Naive B cell (primary cell): ENCODE data around the gene PLCB4. TPM values are rescaled to one million over a fixed set of nuclear protein-coding genes. Genes with fewer than 3 reads are reported as not detected.

ENCODE experiments used
- ATAC-seq, 2 donors: fragments of 150-1000 bp; cut with Tn5 transposase; 2 replicates each; pipeline ENCODE4 v1.10.0; 2021; ENCODE audit warnings: low read depth in 2 of 2, mild to moderate bottlenecking in 2 of 2, moderate library complexity in 2 of 2
- DNase-seq: peaks from one replicate; pipeline ENCODE4 v3.0.0; 2022
- H3K27ac Mint-ChIP-seq, 6 donors: one replicate each; pipeline ENCODE4 v1.8.0; 2020 to 2022; ENCODE audit warnings: mild to moderate bottlenecking in 6 of 6, mixed read lengths in 6 of 6, moderate library complexity in 5 of 6, inconsistent platforms in 2 of 6
- H3K27me3 Mint-ChIP-seq, 3 donors: one replicate each; pipeline ENCODE4 v1.8.0; 2021 to 2022; ENCODE audit warnings: mixed read lengths in 3 of 3, mild to moderate bottlenecking in 1 of 3
- H3K36me3 Mint-ChIP-seq, 2 donors: one replicate each; pipeline ENCODE4 v1.8.0; 2020 to 2022; ENCODE audit warnings: mixed read lengths in 2 of 2, inconsistent platforms in 1 of 2, mild to moderate bottlenecking in 1 of 2
- H3K4me1 Mint-ChIP-seq, 3 donors: one replicate each; pipeline ENCODE4 v1.8.0; 2020 to 2022; ENCODE audit warnings: mixed read lengths in 3 of 3, inconsistent platforms in 1 of 3, mild to moderate bottlenecking in 1 of 3, moderate library complexity in 1 of 3
- H3K4me3 Mint-ChIP-seq, 8 donors: one replicate each; pipeline ENCODE4 v1.8.0; 2020 to 2022; ENCODE audit warnings: mild to moderate bottlenecking in 8 of 8, mixed read lengths in 8 of 8, moderate library complexity in 8 of 8, inconsistent platforms in 2 of 8
- H3K9me3 Mint-ChIP-seq, 7 donors: one replicate each; pipeline ENCODE4 v1.8.0; 2020 to 2022; ENCODE audit warnings: mixed read lengths in 7 of 7, mild to moderate bottlenecking in 5 of 7, inconsistent platforms in 2 of 7, moderate library complexity in 1 of 7
- polyA plus RNA-seq, 6 donors: library from polyadenylated mRNA; unstranded; fragments of 300-500 nt; fragmentation: Illumina TruSeq; gene quantifications; one replicate each; pipeline ENCODE4 v1.2.3, GENCODE V29; 2021; ENCODE audit warnings: low read depth in 6 of 6

Gene PLCB4
- polyA plus RNA-seq, 6 donors from 2014 or later, result not detected

DNA sequence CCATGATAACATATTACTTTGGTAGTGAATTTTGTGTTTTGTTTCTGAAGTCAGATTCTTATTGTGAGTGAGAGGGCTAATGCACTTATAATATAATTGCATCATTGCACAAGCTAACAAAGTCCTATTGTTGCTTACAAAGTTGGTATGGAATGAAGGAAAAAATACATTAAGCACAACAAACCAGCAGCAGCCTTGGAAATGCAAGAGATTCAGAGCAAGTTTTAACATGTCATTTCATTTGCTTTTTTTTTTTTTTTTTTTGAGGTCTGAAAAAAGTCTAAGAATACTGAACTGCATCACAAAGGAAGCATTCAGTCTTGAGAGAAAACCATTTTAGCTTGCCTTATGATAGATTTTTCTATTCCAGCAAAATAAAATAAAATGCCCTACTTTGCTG, 57.6 kb downstream of the PLCB4 start:
- no peaks in the 10 kb centered on the region for H3K36me3 Mint-ChIP-seq
- DNase-seq (no peak), ATAC-seq (no peak)
- H3K4me3 Mint-ChIP-seq, result no peak overlapping the region
- peaks cover 0 to 4% (median 0%) of the 10 kb centered on the region in 7 donors for H3K9me3 Mint-ChIP-seq
- no peaks in the 10 kb centered on the region for H3K4me1 Mint-ChIP-seq
- no peak overlapping the region for H3K27ac Mint-ChIP-seq
- H3K27me3 Mint-ChIP-seq, result no peaks in the 10 kb centered on the region

- H3K27ac Mint-ChIP-seq, result no peak overlapping the region
Observed at GRCh38 chr20:9128568-9128967, 59.7 kb downstream of the PLCB4 start.

DNA sequence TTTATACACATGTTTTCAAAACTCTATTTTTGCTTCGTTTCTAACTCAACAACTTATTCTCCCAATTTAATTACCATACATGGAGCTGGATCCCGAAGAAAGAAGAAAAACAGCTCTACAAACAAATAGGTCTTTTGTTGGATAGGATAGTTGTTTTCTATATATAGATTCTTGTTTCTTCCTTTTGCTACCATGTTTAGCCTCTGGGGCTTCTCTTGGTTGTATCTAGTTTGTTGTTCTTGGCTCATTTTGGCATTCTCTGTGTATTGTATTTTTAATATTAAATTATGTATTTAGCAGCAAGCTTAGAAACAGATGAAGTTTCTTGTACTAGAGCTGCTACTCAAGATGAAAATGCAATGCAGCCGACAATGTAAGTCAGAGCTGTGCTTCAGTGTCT, 60.9 kb downstream of the PLCB4 start:
- Mint-ChIP-seq H3K9me3 (peaks cover 0 to 5% (median 2%) of the 10 kb centered on the region in 7 donors), H3K4me3 (no peak overlapping the region), H3K36me3 (no peaks in the 10 kb centered on the region), H3K27ac (no peak overlapping the region), H3K4me1 (no peaks in the 10 kb centered on the region), H3K27me3 (no peaks in the 10 kb centered on the region)
- DNase-seq (no peak), ATAC-seq (no peak)

More at GRCh38 chr20:9128568-9128967, 59.7 kb downstream of the PLCB4 start:
- ATAC-seq (no peak), DNase-seq (no peak)
- Mint-ChIP-seq H3K27me3 (no peaks in the 10 kb centered on the region), H3K9me3 (peaks cover 0 to 5% (median 2%) of the 10 kb centered on the region in 7 donors), H3K4me3 (no peak overlapping the region), H3K36me3 (no peaks in the 10 kb centered on the region), H3K4me1 (no peaks in the 10 kb centered on the region)

- peaks cover 0 to 5% (median 2%) of the 10 kb centered on the region in 7 donors for H3K9me3 Mint-ChIP-seq
- no peaks in the 10 kb centered on the region for H3K27me3 Mint-ChIP-seq
- no peak overlapping the region for H3K4me3 Mint-ChIP-seq
- no peak overlapping the region for H3K27ac Mint-ChIP-seq
- ATAC-seq, result no peak
- no peaks in the 10 kb centered on the region for H3K36me3 Mint-ChIP-seq
- no peaks in the 10 kb centered on the region for H3K4me1 Mint-ChIP-seq
- no peak for DNase-seq
Observed at GRCh38 chr20:9130521-9130920, 61.6 kb downstream of the PLCB4 start.

GRCh38 chr20:9131841-9132240, 63.0 kb downstream of the PLCB4 start:
- no peaks in the 10 kb centered on the region for H3K4me1 Mint-ChIP-seq
- no peaks in the 10 kb centered on the region for H3K36me3 Mint-ChIP-seq
- peaks cover 0 to 5% (median 2%) of the 10 kb centered on the region in 7 donors for H3K9me3 Mint-ChIP-seq
- H3K4me3 Mint-ChIP-seq, result no peak overlapping the region
- H3K27ac Mint-ChIP-seq, result no peak overlapping the region
- no peak for ATAC-seq
- no peak for DNase-seq
- H3K27me3 Mint-ChIP-seq, result no peaks in the 10 kb centered on the region

DNA sequence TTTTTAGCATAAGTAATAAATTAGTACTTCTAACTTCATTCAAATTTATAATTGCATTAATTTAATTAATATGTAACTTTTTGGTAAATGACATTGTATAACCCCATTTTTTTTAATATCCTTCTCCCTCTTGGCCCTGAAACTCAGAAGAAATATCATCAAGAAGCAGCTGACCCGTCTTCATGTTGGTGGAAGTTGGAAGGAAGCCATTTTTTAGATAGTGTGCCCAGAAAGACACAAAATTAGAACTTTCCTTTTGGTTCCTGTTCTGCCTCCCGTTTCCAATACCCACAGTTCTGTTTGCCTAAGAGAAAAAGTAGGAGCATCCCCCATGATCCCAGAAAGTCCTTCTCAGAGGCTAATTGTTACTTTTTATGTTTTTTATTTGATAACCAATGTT, 65.5 kb downstream of the PLCB4 start:
- ATAC-seq (no peak), DNase-seq (no peak)
- Mint-ChIP-seq H3K4me3 (no peak overlapping the region), H3K27me3 (no peaks in the 10 kb centered on the region), H3K36me3 (no peaks in the 10 kb centered on the region), H3K27ac (no peak overlapping the region), H3K9me3 (peaks cover 0 to 7% (median 2%) of the 10 kb centered on the region in 7 donors), H3K4me1 (no peaks in the 10 kb centered on the region)

- no peak overlapping the region for H3K27ac Mint-ChIP-seq
- ATAC-seq (no peak), DNase-seq (no peak)
- no peaks in the 10 kb centered on the region for H3K4me1 Mint-ChIP-seq
- H3K9me3 Mint-ChIP-seq, result peaks cover 0 to 10% (median 1%) of the 10 kb centered on the region in 7 donors
- H3K27me3 Mint-ChIP-seq, result no peaks in the 10 kb centered on the region
- no peak overlapping the region for H3K4me3 Mint-ChIP-seq
- no peaks in the 10 kb centered on the region for H3K36me3 Mint-ChIP-seq
Observed at GRCh38 chr20:9136114-9136513, 67.2 kb downstream of the PLCB4 start.

GRCh38 chr20:9137001-9137400, 68.1 kb downstream of the PLCB4 start:
- Mint-ChIP-seq H3K27ac (no peak overlapping the region), H3K4me1 (no peaks in the 10 kb centered on the region), H3K9me3 (peaks cover 0 to 8% (median 0%) of the 10 kb centered on the region in 7 donors), H3K27me3 (no peaks in the 10 kb centered on the region), H3K36me3 (no peaks in the 10 kb centered on the region), H3K4me3 (no peak overlapping the region)
- DNase-seq, result no peak
- ATAC-seq, result no peak

- no peaks in the 10 kb centered on the region for H3K4me1 Mint-ChIP-seq
- ATAC-seq, result no peak
- peaks cover 0 to 11% (median 6%) of the 10 kb centered on the region in 7 donors for H3K9me3 Mint-ChIP-seq
- H3K27ac Mint-ChIP-seq, result no peak overlapping the region
- no peaks in the 10 kb centered on the region for H3K36me3 Mint-ChIP-seq
- H3K27me3 Mint-ChIP-seq, result no peaks in the 10 kb centered on the region
- H3K4me3 Mint-ChIP-seq, result peak overlapping the region in 1 of 8 donors; percentile 7
- DNase-seq, result no peak
Observed at GRCh38 chr20:9139106-9139833, 70.4 kb downstream of the PLCB4 start.

GRCh38 chr20:9140162-9140760, 71.4 kb downstream of the PLCB4 start:
- Mint-ChIP-seq H3K4me3 (no peak overlapping the region), H3K27ac (no peak overlapping the region), H3K4me1 (no peaks in the 10 kb centered on the region), H3K9me3 (peaks cover 0 to 11% (median 6%) of the 10 kb centered on the region in 7 donors), H3K36me3 (no peaks in the 10 kb centered on the region), H3K27me3 (no peaks in the 10 kb centered on the region)
- DNase-seq (no peak), ATAC-seq (no peak)

GRCh38 chr20:9141070-9141469, 72.2 kb downstream of the PLCB4 start:
- H3K4me3 Mint-ChIP-seq, result no peak overlapping the region
- peaks cover 0 to 11% (median 6%) of the 10 kb centered on the region in 7 donors for H3K9me3 Mint-ChIP-seq
- no peak overlapping the region for H3K27ac Mint-ChIP-seq
- no peaks in the 10 kb centered on the region for H3K27me3 Mint-ChIP-seq
- no peaks in the 10 kb centered on the region for H3K4me1 Mint-ChIP-seq
- ATAC-seq, result no peak
- H3K36me3 Mint-ChIP-seq, result no peaks in the 10 kb centered on the region
- no peak for DNase-seq

GRCh38 chr20:9141921-9142320, 73.0 kb downstream of the PLCB4 start:
- H3K27me3 Mint-ChIP-seq, result no peaks in the 10 kb centered on the region
- DNase-seq, result no peak
- no peak for ATAC-seq
- H3K4me3 Mint-ChIP-seq, result no peak overlapping the region
- no peak overlapping the region for H3K27ac Mint-ChIP-seq
- no peaks in the 10 kb centered on the region for H3K36me3 Mint-ChIP-seq
- peaks cover 0 to 11% (median 6%) of the 10 kb centered on the region in 7 donors for H3K9me3 Mint-ChIP-seq
- H3K4me1 Mint-ChIP-seq, result no peaks in the 10 kb centered on the region

DNA sequence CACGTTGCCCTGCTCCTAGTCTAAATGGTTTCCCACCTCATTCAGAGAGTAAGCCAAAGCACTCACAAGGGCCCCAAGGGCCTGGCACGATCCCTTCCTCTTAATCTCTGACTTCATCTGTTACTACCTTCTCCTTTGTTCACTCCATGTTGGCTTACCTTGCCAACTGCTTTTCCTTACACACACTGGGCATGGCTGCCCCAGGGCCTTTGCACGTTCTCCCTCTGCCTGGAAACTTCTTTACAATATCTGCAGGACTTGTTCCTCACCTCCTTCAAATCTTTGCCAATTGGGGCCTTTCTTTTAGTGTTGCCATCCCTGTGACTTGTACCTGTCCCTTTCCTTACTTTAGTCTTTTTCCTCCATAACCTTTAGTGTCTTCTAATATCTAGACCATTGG, 73.9 kb downstream of the PLCB4 start:
- Mint-ChIP-seq H3K9me3 (peaks cover 0 to 11% (median 6%) of the 10 kb centered on the region in 7 donors), H3K27me3 (no peaks in the 10 kb centered on the region), H3K27ac (no peak overlapping the region), H3K4me3 (peak overlapping the region in 1 of 8 donors; percentile 54), H3K36me3 (no peaks in the 10 kb centered on the region), H3K4me1 (no peaks in the 10 kb centered on the region)
- ATAC-seq (no peak), DNase-seq (no peak)

- ATAC-seq (no peak), DNase-seq (no peak)
- H3K27me3 Mint-ChIP-seq, result no peaks in the 10 kb centered on the region
- peak overlapping the region in 1 of 6 donors; percentile 45 for H3K27ac Mint-ChIP-seq
- H3K9me3 Mint-ChIP-seq, result peaks cover 0 to 11% (median 6%) of the 10 kb centered on the region in 7 donors
- H3K4me3 Mint-ChIP-seq, result no peak overlapping the region
- H3K36me3 Mint-ChIP-seq, result no peaks in the 10 kb centered on the region
- H3K4me1 Mint-ChIP-seq, result no peaks in the 10 kb centered on the region
Observed at GRCh38 chr20:9143926-9144325, 75.0 kb downstream of the PLCB4 start.
